ENCODE measurements around the gene HSD17B12.
A peak's percentile ranks its signal among the peaks of the same experiment; 100 is the strongest.

The HSD17B12 gene

GRCh38 chr11:43723617-43724016 lies 43.1 kb downstream of the HSD17B12 start:
- no peak overlapping the region for H3K18ac ChIP-seq (ENCODE audit: low read depth in 1 of 2, low read length in 2 of 2)
- no peak overlapping the region for H2BK15ac ChIP-seq (ENCODE audit: low read depth, poor library complexity, severe bottlenecking)
- H2BK12ac ChIP-seq (ENCODE audit: low read length in 2 of 2), result no peak overlapping the region
- H2BK120ac ChIP-seq (ENCODE audit: low read depth, low read length), result no peak overlapping the region
- no peak overlapping the region for H3K4ac ChIP-seq (ENCODE audit: low read depth in 1 of 2, low read length in 2 of 2)
- WGBS, result 80% methylated on average over 2 of the region's 3 CpGs
- H3K79me1 ChIP-seq (replicated peaks; ENCODE audit: low read length, poor library complexity, severe bottlenecking), result peaks cover 30% of the 10 kb centered on the region
- no peak overlapping the region for H3K4me2 ChIP-seq (ENCODE audit: low read length, poor library complexity, severe bottlenecking)
- no peaks in the 10 kb centered on the region for H3K27me3 ChIP-seq (ENCODE audit: control insufficient read depth in 1 of 2, insufficient read depth in 1 of 2, low read length in 2 of 2)
- H3K27ac ChIP-seq (ENCODE audit: low read length, poor library complexity, severe bottlenecking), result no peak overlapping the region
- H3K9me3 ChIP-seq (ENCODE audit: control insufficient read depth, low read length), result peaks cover 7% of the 10 kb centered on the region
- no peak overlapping the region for H2BK5ac ChIP-seq (ENCODE audit: low read depth, low read length, poor library complexity, severe bottlenecking)
- H3K14ac ChIP-seq (ENCODE audit: low read length in 2 of 2), result no peak overlapping the region
- H3K36me3 ChIP-seq (ENCODE audit: control insufficient read depth in 1 of 2, insufficient read depth in 2 of 2, low read depth in 1 of 2, low read length in 2 of 2), result peaks cover 3 to 7% of the 10 kb centered on the region in 2 experiments
- no peaks in the 10 kb centered on the region for H3K4me1 ChIP-seq (ENCODE audit: control insufficient read depth, insufficient read depth, low read depth, low read length)
- H4K91ac ChIP-seq (ENCODE audit: low read length), result no peak overlapping the region
- DNase-seq, result peak; percentile 18
- no peak overlapping the region for H2AK5ac ChIP-seq (ENCODE audit: low read length, severe bottlenecking)
- H3K4me3 ChIP-seq (ENCODE audit: insufficient read depth in 1 of 2, low read depth in 1 of 2, low read length in 2 of 2), result no peak overlapping the region
- no peak overlapping the region for H4K8ac ChIP-seq (ENCODE audit: low read length)
- H3K9ac ChIP-seq (ENCODE audit: low read length), result no peak overlapping the region
- H3K23ac ChIP-seq (ENCODE audit: low read length in 2 of 2), result no peak overlapping the region
- no peak overlapping the region for H2AFZ ChIP-seq (ENCODE audit: low read depth, low read length)

DNA sequence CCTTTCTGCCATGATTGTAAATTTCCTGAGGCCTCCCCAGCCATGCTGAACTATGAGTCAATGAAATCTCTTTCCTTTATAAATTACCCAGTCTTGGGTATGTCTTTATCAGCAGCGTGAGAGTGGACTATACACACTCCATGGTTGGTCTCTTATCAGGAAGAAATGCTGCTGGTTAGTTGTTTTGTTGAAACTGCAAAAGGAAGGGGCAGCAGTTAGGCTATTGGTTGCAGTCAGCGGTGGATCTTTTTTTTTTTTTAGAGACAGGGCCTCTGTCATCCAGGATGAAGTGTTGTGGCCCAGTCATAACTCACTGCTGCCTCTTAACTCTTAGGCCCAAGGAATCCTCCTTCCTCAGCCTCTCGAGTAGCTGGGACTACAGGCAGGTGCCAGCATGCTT lies 51.7 kb downstream of the HSD17B12 start:
- Histone ChIP-seq H3K9me3 (ENCODE audit: control insufficient read depth, low read length) (no peaks in the 10 kb centered on the region), H2BK5ac (ENCODE audit: low read depth, low read length, poor library complexity, severe bottlenecking) (no peak overlapping the region), H3K4me2 (ENCODE audit: low read length, poor library complexity, severe bottlenecking) (no peak overlapping the region), H2AFZ (ENCODE audit: low read depth, low read length) (no peak overlapping the region), H3K14ac (ENCODE audit: low read length in 2 of 2) (no peak overlapping the region), H2BK12ac (ENCODE audit: low read length in 2 of 2) (no peak overlapping the region), H2BK15ac (ENCODE audit: low read depth, poor library complexity, severe bottlenecking) (no peak overlapping the region), H3K27ac (ENCODE audit: low read length, poor library complexity, severe bottlenecking) (no peak overlapping the region), H3K36me3 (ENCODE audit: control insufficient read depth in 1 of 2, insufficient read depth in 2 of 2, low read depth in 1 of 2, low read length in 2 of 2) (peaks cover 7% of the 10 kb centered on the region in 2 experiments), H3K27me3 (ENCODE audit: control insufficient read depth in 1 of 2, insufficient read depth in 1 of 2, low read length in 2 of 2) (no peaks in the 10 kb centered on the region), H3K23ac (ENCODE audit: low read length in 2 of 2) (no peak overlapping the region), H3K79me1 (replicated peaks; ENCODE audit: low read length, poor library complexity, severe bottlenecking) (peaks cover 13% of the 10 kb centered on the region), H4K91ac (ENCODE audit: low read length) (no peak overlapping the region), H3K18ac (ENCODE audit: low read depth in 1 of 2, low read length in 2 of 2) (no peak overlapping the region), H3K4me3 (ENCODE audit: insufficient read depth in 1 of 2, low read depth in 1 of 2, low read length in 2 of 2) (no peak overlapping the region), H3K9ac (ENCODE audit: low read length) (no peak overlapping the region), H4K8ac (ENCODE audit: low read length) (no peak overlapping the region), H3K4me1 (ENCODE audit: control insufficient read depth, insufficient read depth, low read depth, low read length) (no peaks in the 10 kb centered on the region), H2AK5ac (ENCODE audit: low read length, severe bottlenecking) (no peak overlapping the region), H3K4ac (ENCODE audit: low read depth in 1 of 2, low read length in 2 of 2) (no peak overlapping the region), H2BK120ac (ENCODE audit: low read depth, low read length) (no peak overlapping the region)
- no peak for DNase-seq
- WGBS, result 90% methylated on average over 3 of the region's 3 CpGs

DNA sequence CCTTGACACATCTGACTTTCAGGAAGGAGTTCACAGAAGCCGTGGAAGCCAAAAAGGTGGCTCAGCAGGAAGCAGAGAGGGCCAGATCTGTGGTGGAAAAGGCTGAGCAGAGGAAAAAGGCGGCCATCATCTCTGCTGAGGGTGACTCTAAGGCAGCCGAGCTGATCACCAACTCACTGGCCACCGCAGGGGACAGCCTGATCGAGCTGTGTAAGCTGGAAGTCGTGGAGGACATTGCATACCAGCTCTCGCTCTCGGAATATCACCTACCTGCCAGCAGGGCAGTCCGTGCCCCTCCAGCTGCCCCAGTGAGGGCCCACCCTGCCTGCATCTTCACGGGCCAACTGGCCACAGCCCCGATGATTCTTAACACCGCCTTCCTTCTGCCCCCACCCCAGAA lies 53.7 kb downstream of the HSD17B12 start:
- no peak overlapping the region for H3K27ac ChIP-seq (ENCODE audit: low read length, poor library complexity, severe bottlenecking)
- no peak overlapping the region for H3K23ac ChIP-seq (ENCODE audit: low read length in 2 of 2)
- H2BK5ac ChIP-seq (ENCODE audit: low read depth, low read length, poor library complexity, severe bottlenecking), result no peak overlapping the region
- no peak overlapping the region for H4K91ac ChIP-seq (ENCODE audit: low read length)
- H3K4me3 ChIP-seq (ENCODE audit: insufficient read depth in 1 of 2, low read depth in 1 of 2, low read length in 2 of 2), result no peak overlapping the region
- no peak overlapping the region for H2AFZ ChIP-seq (ENCODE audit: low read depth, low read length)
- no peak overlapping the region for H4K8ac ChIP-seq (ENCODE audit: low read length)
- peaks cover 1% of the 10 kb centered on the region for H3K4me1 ChIP-seq (ENCODE audit: control insufficient read depth, insufficient read depth, low read depth, low read length)
- no peak overlapping the region for H3K9ac ChIP-seq (ENCODE audit: low read length)
- WGBS, result 96% methylated on average over 10 of the region's 12 CpGs
- H2BK15ac ChIP-seq (ENCODE audit: low read depth, poor library complexity, severe bottlenecking), result no peak overlapping the region
- no peaks in the 10 kb centered on the region for H3K9me3 ChIP-seq (ENCODE audit: control insufficient read depth, low read length)
- no peak overlapping the region for H3K18ac ChIP-seq (ENCODE audit: low read depth in 1 of 2, low read length in 2 of 2)
- no peak overlapping the region for H3K14ac ChIP-seq (ENCODE audit: low read length in 2 of 2)
- H2BK12ac ChIP-seq (ENCODE audit: low read length in 2 of 2), result no peak overlapping the region
- no peak overlapping the region for H2AK5ac ChIP-seq (ENCODE audit: low read length, severe bottlenecking)
- no peak overlapping the region for H2BK120ac ChIP-seq (ENCODE audit: low read depth, low read length)
- H3K79me1 ChIP-seq (replicated peaks; ENCODE audit: low read length, poor library complexity, severe bottlenecking), result peaks cover 11% of the 10 kb centered on the region
- peaks cover 7% of the 10 kb centered on the region in 2 experiments for H3K36me3 ChIP-seq (ENCODE audit: control insufficient read depth in 1 of 2, insufficient read depth in 2 of 2, low read depth in 1 of 2, low read length in 2 of 2)
- H3K4me2 ChIP-seq (ENCODE audit: low read length, poor library complexity, severe bottlenecking), result no peak overlapping the region
- H3K4ac ChIP-seq (ENCODE audit: low read depth in 1 of 2, low read length in 2 of 2), result no peak overlapping the region
- no peak for DNase-seq
- no peaks in the 10 kb centered on the region for H3K27me3 ChIP-seq (ENCODE audit: control insufficient read depth in 1 of 2, insufficient read depth in 1 of 2, low read length in 2 of 2)

DNA sequence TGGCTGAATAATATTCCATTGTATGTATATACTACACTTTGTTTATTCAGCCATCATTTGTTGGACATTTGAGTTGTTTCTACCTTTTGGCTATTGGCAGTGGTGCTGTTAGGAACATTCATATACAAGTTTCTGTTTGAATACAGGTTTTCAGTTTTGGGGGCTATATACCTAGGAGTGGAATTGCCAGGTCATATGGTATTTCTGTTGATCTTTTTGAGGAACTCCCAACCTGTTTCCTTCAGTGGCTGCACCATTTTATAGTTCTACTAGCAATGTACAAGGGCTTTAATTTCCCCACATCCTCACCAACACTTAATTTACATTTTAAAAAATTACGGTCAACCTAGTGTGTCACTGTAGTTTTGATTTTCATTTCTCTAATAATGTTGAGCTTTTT lies 54.6 kb downstream of the HSD17B12 start:
- no CpG with 5 or more reads among the region's 1 CpG for WGBS
- Histone ChIP-seq H2BK120ac (ENCODE audit: low read depth, low read length) (no peak overlapping the region), H3K18ac (ENCODE audit: low read depth in 1 of 2, low read length in 2 of 2) (no peak overlapping the region), H2BK5ac (ENCODE audit: low read depth, low read length, poor library complexity, severe bottlenecking) (no peak overlapping the region), H3K27me3 (ENCODE audit: control insufficient read depth in 1 of 2, insufficient read depth in 1 of 2, low read length in 2 of 2) (no peaks in the 10 kb centered on the region), H4K8ac (ENCODE audit: low read length) (no peak overlapping the region), H2BK15ac (ENCODE audit: low read depth, poor library complexity, severe bottlenecking) (no peak overlapping the region), H3K23ac (ENCODE audit: low read length in 2 of 2) (no peak overlapping the region), H3K36me3 (ENCODE audit: control insufficient read depth in 1 of 2, insufficient read depth in 2 of 2, low read depth in 1 of 2, low read length in 2 of 2) (peaks cover 7% of the 10 kb centered on the region in 2 experiments), H3K4me1 (ENCODE audit: control insufficient read depth, insufficient read depth, low read depth, low read length) (peaks cover 3% of the 10 kb centered on the region), H4K91ac (ENCODE audit: low read length) (no peak overlapping the region), H3K27ac (ENCODE audit: low read length, poor library complexity, severe bottlenecking) (no peak overlapping the region), H3K4ac (ENCODE audit: low read depth in 1 of 2, low read length in 2 of 2) (no peak overlapping the region), H3K4me2 (ENCODE audit: low read length, poor library complexity, severe bottlenecking) (no peak overlapping the region), H3K9ac (ENCODE audit: low read length) (no peak overlapping the region), H2AK5ac (ENCODE audit: low read length, severe bottlenecking) (no peak overlapping the region), H2BK12ac (ENCODE audit: low read length in 2 of 2) (no peak overlapping the region), H2AFZ (ENCODE audit: low read depth, low read length) (no peak overlapping the region), H3K79me1 (replicated peaks; ENCODE audit: low read length, poor library complexity, severe bottlenecking) (peaks cover 13% of the 10 kb centered on the region), H3K9me3 (ENCODE audit: control insufficient read depth, low read length) (no peaks in the 10 kb centered on the region), H3K4me3 (ENCODE audit: insufficient read depth in 1 of 2, low read depth in 1 of 2, low read length in 2 of 2) (no peak overlapping the region), H3K14ac (ENCODE audit: low read length in 2 of 2) (no peak overlapping the region)
- no peak for DNase-seq

All from mesenchymal stem cell (in vitro differentiated cells and primary cell).